ENCODE measurements around the gene DPEP2NB.
A peak's percentile ranks its signal among the peaks of the same experiment; 100 is the strongest.

The DPEP2NB gene

DNA sequence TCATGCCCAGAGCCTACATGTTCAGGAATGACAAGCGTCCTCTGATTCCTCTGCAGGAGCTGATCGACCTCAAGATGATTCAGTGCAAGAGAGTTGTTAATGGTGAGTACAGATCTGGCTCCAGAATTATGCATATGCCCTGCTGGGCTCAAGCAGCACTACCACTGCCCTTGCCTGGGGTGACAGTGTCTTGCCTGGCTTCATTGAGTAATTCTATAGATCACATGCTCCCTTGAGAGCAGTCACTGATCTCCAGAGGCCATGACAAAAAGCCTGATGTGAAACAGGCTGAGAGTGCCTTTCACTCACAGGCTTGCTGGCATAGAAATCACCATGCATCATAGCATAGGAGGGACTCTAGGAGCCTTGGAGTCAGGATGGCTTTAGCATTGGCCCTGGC lies 33.7 kb upstream of the DPEP2NB start:
- TF ChIP-seq, protein P1, sequence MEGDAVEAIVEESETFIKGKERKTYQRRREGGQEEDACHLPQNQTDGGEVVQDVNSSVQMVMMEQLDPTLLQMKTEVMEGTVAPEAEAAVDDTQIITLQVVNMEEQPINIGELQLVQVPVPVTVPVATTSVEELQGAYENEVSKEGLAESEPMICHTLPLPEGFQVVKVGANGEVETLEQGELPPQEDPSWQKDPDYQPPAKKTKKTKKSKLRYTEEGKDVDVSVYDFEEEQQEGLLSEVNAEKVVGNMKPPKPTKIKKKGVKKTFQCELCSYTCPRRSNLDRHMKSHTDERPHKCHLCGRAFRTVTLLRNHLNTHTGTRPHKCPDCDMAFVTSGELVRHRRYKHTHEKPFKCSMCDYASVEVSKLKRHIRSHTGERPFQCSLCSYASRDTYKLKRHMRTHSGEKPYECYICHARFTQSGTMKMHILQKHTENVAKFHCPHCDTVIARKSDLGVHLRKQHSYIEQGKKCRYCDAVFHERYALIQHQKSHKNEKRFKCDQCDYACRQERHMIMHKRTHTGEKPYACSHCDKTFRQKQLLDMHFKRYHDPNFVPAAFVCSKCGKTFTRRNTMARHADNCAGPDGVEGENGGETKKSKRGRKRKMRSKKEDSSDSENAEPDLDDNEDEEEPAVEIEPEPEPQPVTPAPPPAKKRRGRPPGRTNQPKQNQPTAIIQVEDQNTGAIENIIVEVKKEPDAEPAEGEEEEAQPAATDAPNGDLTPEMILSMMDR (IDR thresholded peaks at IDR 0.05; ENCODE audit: control extremely low read depth, extremely low read depth, low read depth, missing control alignments) = no peak
- CTCF ChIA-PET = no interaction called here

DNA sequence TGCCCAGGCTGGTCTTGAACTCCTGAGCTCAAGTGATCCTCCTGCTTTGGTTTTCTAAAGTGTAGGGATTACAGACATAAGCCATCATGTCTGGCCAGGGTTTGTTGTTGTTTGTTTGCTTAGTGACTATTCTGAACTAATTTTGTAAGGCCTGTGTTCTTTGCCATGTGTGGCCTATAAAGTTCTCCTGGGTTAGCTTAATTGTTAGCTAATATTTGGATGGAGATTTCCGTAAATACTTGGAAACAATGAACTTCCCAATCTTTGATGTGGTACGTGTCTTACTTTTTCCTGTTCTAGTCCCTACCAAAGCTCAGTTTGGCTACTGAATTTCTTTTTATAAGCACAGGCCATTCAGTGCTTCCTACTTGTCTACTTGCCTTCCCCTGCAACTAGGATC lies 32.3 kb upstream of the DPEP2NB start:
- no peak for DNase-seq (ENCODE audit: extremely low spot score)
- ChIA-PET POLR2A (no interaction called here), CTCF (interaction anchor here (1.2 to 1.4 kb wide), 2 partner anchors 9 to 13 kb away, joined by 6 read pairs; no protein-coding TSS in a partner anchor)
- TF ChIP-seq, protein P1 (IDR thresholded peaks at IDR 0.05; ENCODE audit: control extremely low read depth, extremely low read depth, low read depth, missing control alignments) = no peak

More for the DNA sequence above, 33.7 kb upstream of the DPEP2NB start:
- POLR2A ChIA-PET = no interaction called here
- DNase-seq (ENCODE audit: extremely low spot score) = no peak

DNA sequence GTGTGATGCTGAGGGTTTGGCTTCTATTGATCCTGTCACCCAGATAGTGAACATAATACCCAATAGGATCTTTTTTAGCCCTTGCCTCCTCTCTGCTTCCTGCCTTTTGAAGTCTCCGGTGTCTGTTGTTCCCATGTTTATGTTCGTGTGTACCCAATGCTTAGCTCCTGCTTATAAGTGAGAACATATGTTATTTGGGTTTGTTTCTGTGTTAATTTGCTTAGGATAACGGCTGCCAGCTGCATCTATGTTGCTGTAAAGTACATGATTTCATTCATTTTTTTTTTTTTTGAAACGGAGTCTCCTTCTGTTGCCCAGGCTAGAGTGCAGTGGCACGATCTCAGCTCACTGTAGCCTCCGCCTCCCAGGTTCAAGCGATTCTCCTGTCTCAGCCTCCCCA lies 30.4 kb upstream of the DPEP2NB start:
- DNase-seq (ENCODE audit: extremely low spot score) = no peak
- ChIA-PET CTCF (interaction anchor here (0.7 to 2.0 kb wide), 4 partner anchors 8 to 230 kb away, joined by 3 to 4 read pairs (median 4); no protein-coding TSS in a partner anchor), POLR2A (no interaction called here)
- TF ChIP-seq, protein P1 (IDR thresholded peaks at IDR 0.05; ENCODE audit: control extremely low read depth, extremely low read depth, low read depth, missing control alignments) = no peak

DNA sequence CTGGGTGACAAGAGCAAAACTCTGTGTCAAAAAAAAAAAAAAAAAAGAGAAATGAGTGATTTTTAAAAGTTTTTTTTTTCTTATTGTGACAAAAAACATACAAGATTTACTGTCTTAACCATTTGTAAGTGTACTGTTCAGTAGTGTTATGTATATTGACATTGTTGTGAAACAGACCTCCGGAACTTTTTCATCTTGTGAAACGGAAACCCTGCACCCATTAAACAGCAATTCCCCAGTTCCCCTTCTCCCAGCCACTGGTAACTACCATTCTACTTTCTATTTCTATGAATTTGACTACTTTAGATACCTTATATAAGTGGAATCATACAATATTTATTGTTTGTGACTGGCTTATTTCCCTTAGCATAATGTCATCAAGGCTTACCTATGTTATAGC lies 26.1 kb upstream of the DPEP2NB start:
- TF ChIP-seq, protein P1 (IDR thresholded peaks at IDR 0.05; ENCODE audit: control extremely low read depth, extremely low read depth, low read depth, missing control alignments) = no peak
- ChIA-PET POLR2A (no interaction called here), CTCF (interaction anchor here (1.0 to 6.3 kb wide), 21 partner anchors 11 to 226 kb away, joined by 3 to 72 read pairs (median 10); partner anchors contain the start of genes DDX28, DPEP2, DPEP3 and DUS2)

DNA sequence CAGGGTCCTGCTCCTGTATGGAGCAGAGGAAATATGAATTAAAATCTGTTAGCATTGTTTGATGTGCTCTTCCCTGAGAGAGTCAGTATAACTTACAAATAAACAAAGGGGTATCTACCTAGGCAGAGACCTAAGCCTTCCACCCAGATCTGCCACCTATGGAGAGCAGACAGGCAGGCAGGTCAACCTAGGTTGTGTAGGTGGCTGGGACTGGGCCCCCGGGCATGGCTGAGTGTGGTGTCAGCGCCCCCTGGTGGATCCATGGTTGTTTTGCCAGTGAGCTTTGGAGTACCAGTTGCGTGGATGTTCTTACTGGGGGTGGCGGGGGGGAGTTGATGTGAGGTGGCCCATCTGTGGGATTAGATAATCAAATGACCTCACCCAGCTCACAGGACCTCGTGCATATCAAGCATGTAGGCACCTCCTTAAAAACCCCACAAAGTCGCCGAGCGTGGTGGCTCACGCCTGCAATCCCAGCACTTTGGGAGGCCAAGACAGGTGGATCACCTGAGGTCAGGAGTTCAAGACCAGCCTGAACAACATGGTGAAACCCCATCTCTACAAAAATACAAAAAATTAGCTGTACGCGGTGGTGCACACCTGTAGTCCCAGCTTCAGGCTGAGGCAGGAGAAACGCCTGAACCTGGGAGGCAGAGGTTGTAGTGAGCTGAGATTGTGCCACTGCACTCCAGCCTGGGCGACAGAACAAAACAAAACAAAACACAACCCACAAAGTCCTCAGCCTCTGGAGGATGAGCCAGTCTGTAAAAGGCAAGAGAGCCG lies 25.0 kb upstream of the DPEP2NB start:
- ChIA-PET CTCF (interaction anchor here (0.6 to 6.3 kb wide), 67 partner anchors 9 to 520 kb away, joined by 3 to 72 read pairs (median 5); partner anchors contain the start of genes C16orf86, DDX28, DPEP2 and DPEP3), POLR2A (interaction anchor here (0.6 kb wide), 7 partner anchors 11 to 873 kb away, joined by 4 to 7 read pairs (median 4); no protein-coding TSS in a partner anchor)
- TF ChIP-seq, protein P1 (IDR thresholded peaks at IDR 0.05; ENCODE audit: control extremely low read depth, extremely low read depth, low read depth, missing control alignments) = peak; percentile 88
- DNase-seq (ENCODE audit: extremely low spot score) = peak; percentile 87

More for the DNA sequence above, 26.1 kb upstream of the DPEP2NB start:
- no peak for DNase-seq (ENCODE audit: extremely low spot score)

DNA sequence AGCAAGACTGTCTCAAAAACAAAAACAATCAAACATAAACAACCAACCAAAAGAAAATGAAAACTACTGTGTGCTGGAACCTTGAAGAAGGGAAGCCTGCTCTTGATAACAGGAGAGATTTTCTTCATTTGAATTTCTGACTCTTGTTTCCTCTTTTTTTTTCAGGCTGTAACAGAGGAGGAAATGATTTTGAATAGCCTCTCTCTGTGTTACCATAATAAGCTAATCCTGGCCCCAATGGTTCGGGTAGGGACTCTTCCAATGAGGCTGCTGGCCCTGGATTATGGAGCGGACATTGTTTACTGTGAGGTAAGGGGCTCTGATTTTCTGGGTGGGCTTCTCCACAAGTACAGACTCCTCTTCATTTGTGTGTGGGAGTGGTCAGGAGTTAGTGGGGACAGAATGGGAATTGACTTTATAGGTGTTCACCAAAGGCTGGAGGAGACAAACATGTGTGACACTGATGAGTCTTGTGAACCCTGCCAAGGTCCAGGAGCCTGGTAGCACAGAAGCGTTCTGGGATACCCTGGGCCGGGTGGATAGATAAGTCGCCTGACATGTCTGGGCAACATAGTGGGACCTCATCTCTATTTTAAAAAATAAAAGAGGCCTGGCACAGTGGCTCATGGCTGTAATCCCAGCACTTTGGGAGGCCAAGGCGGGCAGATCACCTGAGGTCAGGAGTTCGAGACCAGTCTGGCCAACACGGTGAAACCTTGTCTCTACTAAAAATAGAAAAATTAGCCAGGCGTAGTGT lies 22.3 kb upstream of the DPEP2NB start:
- CTCF ChIA-PET = interaction anchor here (1.1 to 6.3 kb wide), 5 partner anchors 8 to 221 kb away, joined by 3 to 72 read pairs (median 6); partner anchors contain the start of gene NRN1L
- POLR2A ChIA-PET = interaction anchor here (0.7 kb wide), 1 partner anchor 357 kb away, joined by 7 read pairs; no protein-coding TSS in a partner anchor
- peak; percentile 46 for DNase-seq (ENCODE audit: extremely low spot score)
- TF ChIP-seq, protein P1 (IDR thresholded peaks at IDR 0.05; ENCODE audit: control extremely low read depth, extremely low read depth, low read depth, missing control alignments) = no peak

All from GM10248 (cell line).